HG02943 (cell line): ENCODE data around the gene MACROD2.

Experiments used
- ATAC-seq: cut with Tn5 transposase; IDR thresholded peaks from one replicate; pipeline ENCODE4 v1.9.1; 2021; ENCODE audit warnings: mild to moderate bottlenecking, low read depth, moderate library complexity; ENCODE audit not compliant: unreplicated experiment

MACROD2 gene

DNA sequence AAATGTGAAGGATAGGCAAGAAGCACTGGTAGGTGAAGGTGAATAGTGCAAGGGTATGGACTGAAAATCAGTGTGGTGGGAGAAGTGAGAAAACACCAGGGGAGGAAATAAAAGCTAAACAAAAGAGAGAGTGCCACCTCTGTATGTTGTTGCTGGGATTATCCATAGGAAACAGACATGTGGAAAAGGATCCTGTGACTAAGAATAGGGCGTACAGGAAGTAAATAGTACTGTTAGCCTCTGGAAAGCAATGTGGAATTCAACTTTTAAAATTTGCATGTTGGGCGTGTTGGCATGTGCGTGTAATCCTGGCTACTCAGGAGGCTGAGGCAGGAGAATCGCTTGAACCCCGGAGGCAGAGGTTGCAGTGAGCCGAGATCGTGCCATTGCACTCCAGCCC lies 1916.3 kb downstream of the MACROD2 start:
- no peak for ATAC-seq

- ATAC-seq, result no peak
Observed at GRCh38 chr20:15913391-15914025, 1918.2 kb downstream of the MACROD2 start.

GRCh38 chr20:15916623-15917022 lies 1921.3 kb downstream of the MACROD2 start:
- ATAC-seq, result no peak

GRCh38 chr20:15917283-15917682 lies 1922.0 kb downstream of the MACROD2 start:
- no peak for ATAC-seq

GRCh38 chr20:15918631-15919030 lies 1923.3 kb downstream of the MACROD2 start:
- no peak for ATAC-seq

GRCh38 chr20:15919118-15919517 lies 1923.8 kb downstream of the MACROD2 start:
- ATAC-seq, result no peak

DNA sequence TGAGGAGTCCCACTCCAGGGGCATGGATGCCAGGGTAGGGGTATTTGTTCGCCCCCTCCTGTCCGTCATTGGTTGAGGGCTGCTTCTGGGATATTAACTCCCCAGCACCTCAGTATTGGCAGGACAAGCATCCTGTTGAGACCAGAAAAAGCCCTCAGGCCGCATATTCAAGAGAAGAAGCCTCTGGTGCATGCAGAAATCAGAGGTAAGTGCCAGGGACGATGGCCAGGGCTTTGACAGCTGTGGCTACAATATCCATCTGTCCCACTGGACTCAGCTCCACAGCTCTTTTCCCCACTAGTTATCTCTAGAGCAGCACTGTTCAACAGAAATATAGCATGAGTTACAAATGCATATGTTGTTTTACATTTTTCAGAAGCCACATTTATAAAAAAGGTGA lies 1926.6 kb downstream of the MACROD2 start:
- no peak for ATAC-seq

DNA sequence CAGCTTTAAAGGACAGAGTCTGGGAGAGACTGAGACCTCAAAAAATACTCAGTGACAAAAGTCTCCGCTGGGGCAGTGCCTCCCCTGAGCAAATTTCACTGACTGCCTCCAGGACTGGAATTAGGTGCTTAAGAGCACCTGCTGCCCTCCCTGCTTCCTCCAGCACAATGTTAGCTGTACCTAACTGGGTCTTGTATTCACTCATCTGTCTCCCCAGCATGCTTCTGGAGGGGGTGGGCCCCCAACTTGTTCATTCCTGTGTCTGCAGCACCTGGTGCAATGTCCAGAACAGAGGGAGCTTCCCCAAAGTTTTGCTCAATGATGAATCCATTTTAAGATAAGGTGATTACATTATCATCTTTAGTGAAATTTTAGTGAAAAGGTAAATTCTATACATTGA lies 1927.2 kb downstream of the MACROD2 start:
- no peak for ATAC-seq

DNA sequence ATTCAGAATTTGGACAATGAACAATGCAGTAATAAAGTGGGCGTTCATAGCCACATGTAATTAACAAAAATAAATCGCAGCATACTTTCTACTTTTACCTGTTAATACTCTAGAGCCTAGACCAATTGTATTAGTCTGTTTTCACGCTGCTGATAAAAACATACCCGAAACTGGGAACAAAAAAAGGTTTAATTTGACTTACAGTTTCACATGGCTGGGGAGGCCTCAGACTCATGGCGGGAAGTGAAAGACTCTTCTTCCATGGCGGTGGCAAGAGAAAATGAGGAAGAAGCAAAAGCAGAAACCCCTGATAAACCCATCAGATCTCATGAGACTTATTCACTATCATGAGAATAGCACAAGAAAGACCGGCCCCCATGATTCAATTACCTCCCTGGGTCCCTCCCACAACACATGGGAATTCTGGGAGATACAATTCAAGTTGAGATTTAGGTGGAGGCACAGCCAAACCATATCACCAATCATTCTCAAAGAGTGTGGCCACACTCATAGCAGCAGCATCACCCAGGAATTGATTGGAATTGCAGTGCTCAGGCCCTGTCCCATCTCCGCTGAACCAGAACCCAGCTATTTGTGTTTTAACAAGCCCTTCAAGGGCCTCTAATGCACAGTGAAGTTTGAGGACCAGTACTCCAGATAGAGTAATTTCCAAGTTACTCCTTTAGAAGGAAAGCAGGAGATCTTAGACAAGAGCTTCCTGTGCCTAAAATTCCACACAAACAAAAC lies 1927.9 kb downstream of the MACROD2 start:
- no peak for ATAC-seq

GRCh38 chr20:15924556-15924955 lies 1929.2 kb downstream of the MACROD2 start:
- no peak for ATAC-seq

GRCh38 chr20:15925376-15925775 lies 1930.1 kb downstream of the MACROD2 start:
- no peak for ATAC-seq

DNA sequence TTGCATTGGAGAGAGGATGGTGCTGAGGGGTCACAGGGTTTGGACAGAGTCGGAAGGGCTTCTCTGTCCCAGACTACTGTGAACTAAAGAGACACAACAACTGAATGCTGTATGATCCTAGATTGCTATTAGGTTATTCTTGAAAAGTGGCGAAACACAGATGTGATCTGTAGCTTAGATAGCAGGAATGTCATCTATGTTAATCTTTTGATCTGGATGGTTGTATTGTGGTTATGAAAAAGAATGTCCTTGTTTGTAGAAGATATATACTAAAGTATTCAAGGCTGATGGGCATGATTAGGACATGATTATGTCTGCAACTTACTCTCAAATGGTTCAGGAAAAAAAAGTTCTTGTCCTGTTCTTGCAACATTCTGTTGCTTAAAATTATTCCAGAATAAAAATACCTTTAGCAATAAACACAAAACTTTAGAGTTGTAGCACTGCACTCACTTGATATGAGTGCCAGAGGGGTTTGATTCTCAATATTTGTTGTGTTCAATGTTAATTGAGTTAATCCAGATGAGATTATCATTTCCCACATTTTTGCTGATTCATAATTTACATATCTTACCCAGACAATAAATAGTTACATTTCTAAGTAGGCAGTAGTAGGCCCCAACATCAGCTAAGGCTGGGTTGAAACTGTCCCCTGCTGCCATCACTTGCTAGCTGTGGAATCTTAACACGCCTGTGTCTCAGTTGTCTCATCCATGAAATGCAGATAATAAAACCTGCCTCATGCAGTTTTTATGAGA lies 1932.8 kb downstream of the MACROD2 start:
- ATAC-seq, result no peak

- ATAC-seq, result no peak
Observed at GRCh38 chr20:15928946-15929345, 1933.6 kb downstream of the MACROD2 start.

- no peak for ATAC-seq
Observed at GRCh38 chr20:15930311-15931305, 1935.3 kb downstream of the MACROD2 start.

DNA sequence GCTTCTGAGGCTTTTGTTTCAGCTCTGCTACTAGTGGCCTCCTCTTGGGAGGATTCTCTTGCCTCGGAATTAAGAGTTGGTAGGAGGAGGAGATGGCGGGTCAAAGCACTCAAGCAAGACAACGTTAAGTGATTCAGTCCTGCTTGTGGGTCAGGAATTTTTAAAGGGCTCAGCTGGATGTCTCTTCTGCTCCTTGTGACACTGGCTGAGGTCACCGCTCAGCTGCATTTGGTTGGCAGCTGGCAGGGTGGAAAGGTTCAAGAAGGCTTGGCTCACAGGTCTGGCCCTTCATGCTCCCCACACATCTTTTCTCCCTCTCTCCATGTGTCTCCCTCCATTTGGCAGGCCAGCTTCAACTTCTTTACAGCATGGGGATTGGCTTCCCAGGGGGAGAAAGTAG lies 1936.6 kb downstream of the MACROD2 start:
- ATAC-seq, result no peak

DNA sequence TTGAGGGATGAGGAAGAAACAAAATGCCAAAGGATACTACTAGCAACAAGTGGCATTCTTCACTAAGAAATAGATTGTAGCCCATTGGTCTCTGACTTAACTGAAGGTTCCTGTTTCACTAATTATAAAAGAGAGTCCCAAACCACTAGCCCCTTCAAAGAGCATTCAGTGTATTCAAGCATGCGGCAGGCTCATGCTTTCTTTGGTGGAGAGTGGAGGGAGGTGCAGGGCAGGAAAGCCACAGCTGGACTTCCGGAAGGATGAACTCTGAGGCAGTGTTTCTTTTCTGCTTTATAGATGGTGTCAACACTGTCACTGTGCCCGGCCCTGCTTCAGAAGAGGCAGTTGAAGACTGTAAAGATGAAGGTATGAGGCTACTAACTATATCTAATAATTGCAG lies 1941.9 kb downstream of the MACROD2 start:
- ATAC-seq, result peak; percentile 91

- no peak for ATAC-seq
Observed at GRCh38 chr20:15938847-15939246, 1943.5 kb downstream of the MACROD2 start.

- ATAC-seq, result no peak
Observed at GRCh38 chr20:15940127-15940526, 1944.8 kb downstream of the MACROD2 start.

DNA sequence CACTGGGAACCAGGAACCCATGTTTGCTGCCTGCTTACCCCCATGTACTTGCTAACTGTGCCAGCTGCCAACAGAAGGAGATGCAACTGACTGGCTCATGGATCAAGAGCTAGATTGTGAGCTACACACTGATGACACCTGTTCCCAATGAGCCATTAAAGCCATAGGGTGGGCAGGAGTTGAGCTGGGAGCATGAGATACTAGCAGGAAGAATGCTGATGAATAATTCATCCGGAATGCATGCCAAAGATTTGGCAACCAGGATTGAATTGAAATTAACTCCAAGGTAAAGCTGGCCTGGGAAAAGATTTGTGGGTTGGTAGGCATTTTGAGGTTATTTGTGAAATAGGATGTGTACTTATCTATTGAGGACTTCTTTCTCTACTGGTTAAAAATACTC lies 1946.8 kb downstream of the MACROD2 start:
- no peak for ATAC-seq

- no peak for ATAC-seq
Observed at GRCh38 chr20:15945289-15945688, 1950.0 kb downstream of the MACROD2 start.
